H1 (cell line): ENCODE data around the gene ZBTB20. TPM values are rescaled to one million over a fixed set of nuclear protein-coding genes. Genes with fewer than 3 reads are reported as not detected.

Experiments used
- BRCA1 ChIP-seq: IDR thresholded peaks from 2 replicates; pipeline ENCODE4 v1.6.1; 2012; ENCODE audit warnings: low read depth, low read length, improper control_type of control experiment
- KDM4A ChIP-seq: IDR thresholded peaks from one replicate; pipeline ENCODE4 v1.7.1; 2012; ENCODE audit warnings: low read depth, mild to moderate bottlenecking, moderate library complexity, low read length, inconsistent platforms; ENCODE audit not compliant: severe bottlenecking
- POU5F1 ChIP-seq: IDR thresholded peaks from 2 replicates; pipeline ENCODE4 v1.6.1; 2011; ENCODE audit warnings: low read depth, mild to moderate bottlenecking, low read length, moderate library complexity
- RAD21 ChIP-seq, 2 experiments: IDR thresholded peaks in 1 of 2; conservative IDR thresholded peaks in 1 of 2; 2 replicates each; pipeline ENCODE4 v1.6.1; 2011; ENCODE audit warnings: low read depth in 2 of 2, low read length in 2 of 2, improper control_type of control experiment in 1 of 2, inconsistent platforms in 1 of 2, mild to moderate bottlenecking in 1 of 2, moderate library complexity in 1 of 2
- RFX5 ChIP-seq: IDR thresholded peaks from 2 replicates; pipeline ENCODE4 v1.6.1; 2011; ENCODE audit warnings: low read depth, low read length, improper control_type of control experiment, borderline replicate concordance
- SIRT6 ChIP-seq: IDR thresholded peaks from one replicate; pipeline ENCODE4 v1.7.1; 2012; ENCODE audit warnings: low read length, inconsistent platforms
- SIX5 ChIP-seq: IDR thresholded peaks from 2 replicates; pipeline ENCODE4 v1.6.1; 2011; ENCODE audit warnings: mild to moderate bottlenecking, low read depth, low read length
- polyA plus RNA-seq, 7 experiments: library from polyadenylated mRNA; depleted of rRNA in 3 of 7; stranded (reverse) in 5 of 7; unstranded in 2 of 7; fragments of >200 nt in 5 of 7; fragments of 200-250 nt in 2 of 7; gene quantifications; 1 replicate in 5 of 7; 2 replicates in 1 of 7; 4 replicates in 1 of 7; pipeline versions ENCODE4 v1.2.1 to v1.2.3, GENCODE V29; 2011 to 2013; ENCODE audit warnings: missing spikeins in 2 of 7, mixed read lengths in 2 of 7
- total RNA-seq: library from RNA; stranded (reverse); fragmentation: NEBNext Ultra II Directional; extraction: Animal tissue kit (Norgen Biotek cat#: 25700); gene quantifications from 2 replicates; pipeline ENCODE4 v1.2.1, GENCODE V29; 2021

The ZBTB20 gene
- total and polyA plus RNA-seq, 2 of the 8 experiments (the other 6 are each of a cell fraction or from before 2014, with no cell fraction given): 0.35 to 1.3 TPM

GRCh38 chr3:114892131-114892879 lies 254.8 kb downstream of the ZBTB20 start (continued):
- no peak for TF ChIP-seq POU5F1
- no peak for TF ChIP-seq BRCA1
- no peak for TF ChIP-seq KDM4A
- no peak for TF ChIP-seq RAD21 (IDR thresholded peaks at IDR 0.05 in 1 of 2, conservative IDR thresholded peaks at IDR 0.05 in 1 of 2; ENCODE audit: low read depth in 2 of 2, low read length in 2 of 2)
- TF ChIP-seq RFX5: no peak
- TF ChIP-seq SIRT6: no peak
- no peak for TF ChIP-seq SIX5
